HepG2 (cell line): ENCODE data around the gene ALMS1. TPM values are rescaled to one million over a fixed set of nuclear protein-coding genes. Genes with fewer than 3 reads are reported as not detected.

Experiments
- CC2D1A ChIP-seq: sonication (generic); formaldehyde crosslinking; IDR thresholded peaks from 2 replicates; pipeline ENCODE4 v1.8.1; 2023; ENCODE audit warnings: mild to moderate bottlenecking, missing genetic modification reagents
- DPF2 ChIP-seq: sonication (generic); formaldehyde crosslinking; IDR thresholded peaks from 2 replicates; pipeline ENCODE4 v1.4.0; 2020; ENCODE audit warnings: mild to moderate bottlenecking, low read depth, missing genetic modification reagents, borderline replicate concordance
- REPIN1 ChIP-seq: sonication (generic); formaldehyde crosslinking; IDR thresholded peaks from 2 replicates; pipeline ENCODE4 v1.8.0; 2022; ENCODE audit warnings: missing genetic modification reagents, low read depth, mild to moderate bottlenecking, borderline replicate concordance
- RORA ChIP-seq: sonication (generic); formaldehyde crosslinking; IDR thresholded peaks from 2 replicates; pipeline ENCODE4 v1.5.0; 2020; ENCODE audit warnings: mild to moderate bottlenecking, missing genetic modification reagents, moderate library complexity
- SNRNP70 ChIP-seq: fragments of 200-400 bp; formaldehyde crosslinking; IDR thresholded peaks from 2 replicates; pipeline ENCODE4 v1.6.1; 2017; ENCODE audit warnings: mild to moderate bottlenecking, low read depth, low read length, moderate library complexity
- TBX2 ChIP-seq: sonication (generic); formaldehyde crosslinking; IDR thresholded peaks from 2 replicates; pipeline ENCODE4 v1.5.0; 2020; ENCODE audit warnings: missing genetic modification reagents, mild to moderate bottlenecking, borderline replicate concordance
- WIZ ChIP-seq: sonication (generic); formaldehyde crosslinking; IDR thresholded peaks from 2 replicates; pipeline ENCODE4 v1.5.1; 2020; ENCODE audit warnings: mild to moderate bottlenecking, missing genetic modification reagents
- ZBTB42 ChIP-seq: sonication (generic); formaldehyde crosslinking; IDR thresholded peaks from 2 replicates; pipeline ENCODE4 v1.5.0; 2020; ENCODE audit warnings: mild to moderate bottlenecking, missing genetic modification reagents
- ZNF510 ChIP-seq: sonication (generic); formaldehyde crosslinking; IDR thresholded peaks from 2 replicates; pipeline ENCODE4 v1.4.0; 2020; ENCODE audit warnings: low read depth, mild to moderate bottlenecking, missing genetic modification reagents
- ZNF530 ChIP-seq: sonication (generic); formaldehyde crosslinking; IDR thresholded peaks from 2 replicates; pipeline ENCODE4 v1.5.0; 2020; ENCODE audit warnings: low read depth, mild to moderate bottlenecking, missing genetic modification reagents
- ZNF552 ChIP-seq: sonication (generic); formaldehyde crosslinking; IDR thresholded peaks from 2 replicates; pipeline ENCODE4 v1.9.0; 2022; ENCODE audit warnings: missing genetic modification reagents, mild to moderate bottlenecking, borderline replicate concordance
- ZNF563 ChIP-seq: sonication (generic); formaldehyde crosslinking; IDR thresholded peaks from 2 replicates; pipeline ENCODE4 v1.8.0; 2022; ENCODE audit warnings: mild to moderate bottlenecking, moderate library complexity, missing genetic modification reagents
- ZNF879 ChIP-seq: sonication (generic); formaldehyde crosslinking; IDR thresholded peaks from 2 replicates; pipeline ENCODE4 v1.8.1; 2023; ENCODE audit warnings: missing genetic modification reagents
- polyA plus RNA-seq, 8 experiments: library from polyadenylated mRNA; depleted of rRNA in 3 of 8; stranded (reverse) in 7 of 8; unstranded in 1 of 8; fragments of >200 nt; fragmentation: Illumina TruSeq in 4 of 8; extraction: Trizol in 4 of 8; gene quantifications; 2 replicates each; pipeline versions ENCODE4 v1.2.1 to v1.2.3, GENCODE V29; 2011 to 2016; ENCODE audit warnings: low read depth in 4 of 8, missing spikeins in 1 of 8, mixed read lengths in 1 of 8; ENCODE audit not compliant: insufficient read depth in 1 of 8
- total RNA-seq, 5 experiments: library from RNA; depleted of rRNA; stranded (reverse); fragments of >200 nt; fragmentation: Illumina TruSeq; extraction: Trizol; gene quantifications; 2 replicates each; pipeline ENCODE4 v1.2.3, GENCODE V29; 2016; ENCODE audit warnings: low read depth in 1 of 5
- TF ChIP-seq, protein P1 (sequence below): sonication (generic); formaldehyde crosslinking; IDR thresholded peaks from 2 replicates; pipeline ENCODE4 v1.5.0; 2020; ENCODE audit warnings: mild to moderate bottlenecking, low read depth, missing genetic modification reagents, borderline replicate concordance
- TF ChIP-seq, protein P2 (sequence below): sonication (generic); formaldehyde crosslinking; IDR thresholded peaks from 2 replicates; pipeline ENCODE4 v1.4.0; 2020; ENCODE audit warnings: mild to moderate bottlenecking, missing genetic modification reagents
- TF ChIP-seq, protein P3 (sequence below), 2 experiments: sonication (generic) in 1 of 2; formaldehyde crosslinking in 1 of 2; IDR thresholded peaks; 2 replicates each; pipeline versions ENCODE4 v1.4.0 to v1.6.1; 2018 to 2020; ENCODE audit warnings: missing genetic modification reagents in 2 of 2, borderline replicate concordance in 1 of 2, low read depth in 1 of 2, mild to moderate bottlenecking in 1 of 2, missing biosample characterization in 1 of 2
- TF ChIP-seq, protein P4 (sequence below): sonication (generic); formaldehyde crosslinking; IDR thresholded peaks from 2 replicates; pipeline ENCODE4 v1.4.0; 2020; ENCODE audit warnings: missing genetic modification reagents, borderline replicate concordance
- TF ChIP-seq, protein P5 (sequence below): sonication (generic); formaldehyde crosslinking; IDR thresholded peaks from 2 replicates; pipeline ENCODE4 v1.4.0; 2020; ENCODE audit warnings: mild to moderate bottlenecking, missing genetic modification reagents
- TF ChIP-seq, protein P6 (sequence below): sonication (generic); formaldehyde crosslinking; IDR thresholded peaks from 2 replicates; pipeline ENCODE4 v1.5.1; 2020; ENCODE audit warnings: missing genetic modification reagents, mild to moderate bottlenecking, borderline replicate concordance

ALMS1 gene
- total and polyA plus RNA-seq, 2 of the 13 experiments (the other 11 are each of a cell fraction or from before 2014, with no cell fraction given): 12.9 to 21.2 TPM

DNA sequence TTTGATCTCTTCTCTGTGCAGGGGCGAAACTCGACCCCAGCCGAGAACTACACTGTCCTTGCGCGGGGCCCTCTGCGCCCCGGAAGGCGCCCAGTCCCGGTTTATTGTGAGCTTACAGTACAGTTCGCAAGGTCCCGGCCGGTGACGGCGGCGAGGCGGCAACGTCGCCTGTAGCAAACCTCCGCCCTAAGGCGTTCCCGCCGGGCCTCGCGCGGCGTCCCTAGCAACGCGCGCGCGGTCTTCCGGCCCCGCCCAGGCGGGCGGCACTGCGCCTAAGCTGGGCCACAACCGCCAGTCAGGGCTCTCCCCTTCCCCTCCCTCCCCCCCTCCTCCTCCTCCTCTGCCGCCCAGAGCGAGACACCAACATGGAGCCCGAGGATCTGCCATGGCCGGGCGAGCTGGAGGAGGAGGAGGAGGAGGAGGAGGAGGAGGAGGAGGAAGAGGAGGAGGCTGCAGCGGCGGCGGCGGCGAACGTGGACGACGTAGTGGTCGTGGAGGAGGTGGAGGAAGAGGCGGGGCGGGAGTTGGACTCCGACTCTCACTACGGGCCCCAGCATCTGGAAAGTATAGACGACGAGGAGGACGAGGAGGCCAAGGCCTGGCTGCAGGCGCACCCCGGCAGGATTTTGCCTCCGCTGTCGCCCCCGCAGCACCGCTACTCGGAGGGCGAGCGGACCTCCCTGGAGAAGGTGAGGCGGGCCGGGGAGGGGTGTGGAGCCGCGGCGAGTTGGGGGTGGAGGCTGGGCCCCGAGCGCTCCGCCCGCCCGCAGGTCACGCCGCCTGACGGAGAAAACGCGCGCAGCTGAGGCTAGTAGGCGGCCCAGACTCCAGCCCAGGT, at the start of gene ALMS1 (continued):
- TF ChIP-seq DPF2 (CRISPR knock-in tag) (no peak), CC2D1A (CRISPR knock-in tag) (no peak), TBX2 (no peak), ZNF879 (0 out of 2 replicates have a peak, but pooled peaks have one; percentile 45), SNRNP70 (no peak), ZNF530 (CRISPR knock-in tag) (no peak; the same call in 1 of the 2 replicates), ZBTB42 (CRISPR knock-in tag) (peak; percentile 53; the same call in 1 of the 2 replicates), ZNF552 (CRISPR knock-in tag) (no peak), WIZ (0 out of 2 replicates have a peak, but pooled peaks have one; percentile 81), RORA (no peak), ZNF510 (CRISPR knock-in tag) (peak; percentile 83), REPIN1 (CRISPR knock-in tag) (peak; percentile 39; the same call in 1 of the 2 replicates), ZNF563 (CRISPR knock-in tag) (peak; percentile 94)
- TF ChIP-seq, protein P1, sequence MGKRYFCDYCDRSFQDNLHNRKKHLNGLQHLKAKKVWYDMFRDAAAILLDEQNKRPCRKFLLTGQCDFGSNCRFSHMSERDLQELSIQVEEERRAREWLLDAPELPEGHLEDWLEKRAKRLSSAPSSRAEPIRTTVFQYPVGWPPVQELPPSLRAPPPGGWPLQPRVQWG (CRISPR knock-in tag): no peak
- TF ChIP-seq, protein P2, sequence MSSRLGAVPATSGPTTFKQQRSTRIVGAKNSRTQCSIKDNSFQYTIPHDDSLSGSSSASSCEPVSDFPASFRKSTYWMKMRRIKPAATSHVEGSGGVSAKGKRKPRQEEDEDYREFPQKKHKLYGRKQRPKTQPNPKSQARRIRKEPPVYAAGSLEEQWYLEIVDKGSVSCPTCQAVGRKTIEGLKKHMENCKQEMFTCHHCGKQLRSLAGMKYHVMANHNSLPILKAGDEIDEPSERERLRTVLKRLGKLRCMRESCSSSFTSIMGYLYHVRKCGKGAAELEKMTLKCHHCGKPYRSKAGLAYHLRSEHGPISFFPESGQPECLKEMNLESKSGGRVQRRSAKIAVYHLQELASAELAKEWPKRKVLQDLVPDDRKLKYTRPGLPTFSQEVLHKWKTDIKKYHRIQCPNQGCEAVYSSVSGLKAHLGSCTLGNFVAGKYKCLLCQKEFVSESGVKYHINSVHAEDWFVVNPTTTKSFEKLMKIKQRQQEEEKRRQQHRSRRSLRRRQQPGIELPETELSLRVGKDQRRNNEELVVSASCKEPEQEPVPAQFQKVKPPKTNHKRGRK (CRISPR knock-in tag): 0 out of 2 replicates have a peak, but pooled peaks have one; percentile 16
- TF ChIP-seq, protein P3, sequence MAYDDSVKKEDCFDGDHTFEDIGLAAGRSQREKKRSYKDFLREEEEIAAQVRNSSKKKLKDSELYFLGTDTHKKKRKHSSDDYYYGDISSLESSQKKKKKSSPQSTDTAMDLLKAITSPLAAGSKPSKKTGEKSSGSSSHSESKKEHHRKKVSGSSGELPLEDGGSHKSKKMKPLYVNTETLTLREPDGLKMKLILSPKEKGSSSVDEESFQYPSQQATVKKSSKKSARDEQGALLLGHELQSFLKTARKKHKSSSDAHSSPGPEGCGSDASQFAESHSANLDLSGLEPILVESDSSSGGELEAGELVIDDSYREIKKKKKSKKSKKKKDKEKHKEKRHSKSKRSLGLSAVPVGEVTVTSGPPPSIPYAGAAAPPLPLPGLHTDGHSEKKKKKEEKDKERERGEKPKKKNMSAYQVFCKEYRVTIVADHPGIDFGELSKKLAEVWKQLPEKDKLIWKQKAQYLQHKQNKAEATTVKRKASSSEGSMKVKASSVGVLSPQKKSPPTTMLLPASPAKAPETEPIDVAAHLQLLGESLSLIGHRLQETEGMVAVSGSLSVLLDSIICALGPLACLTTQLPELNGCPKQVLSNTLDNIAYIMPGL (CRISPR knock-in tag; IDR thresholded peaks at IDR 0.05; ENCODE audit: borderline replicate concordance in 1 of 2, low read depth in 1 of 2): peak; percentile 71 to 86
- TF ChIP-seq, protein P4, sequence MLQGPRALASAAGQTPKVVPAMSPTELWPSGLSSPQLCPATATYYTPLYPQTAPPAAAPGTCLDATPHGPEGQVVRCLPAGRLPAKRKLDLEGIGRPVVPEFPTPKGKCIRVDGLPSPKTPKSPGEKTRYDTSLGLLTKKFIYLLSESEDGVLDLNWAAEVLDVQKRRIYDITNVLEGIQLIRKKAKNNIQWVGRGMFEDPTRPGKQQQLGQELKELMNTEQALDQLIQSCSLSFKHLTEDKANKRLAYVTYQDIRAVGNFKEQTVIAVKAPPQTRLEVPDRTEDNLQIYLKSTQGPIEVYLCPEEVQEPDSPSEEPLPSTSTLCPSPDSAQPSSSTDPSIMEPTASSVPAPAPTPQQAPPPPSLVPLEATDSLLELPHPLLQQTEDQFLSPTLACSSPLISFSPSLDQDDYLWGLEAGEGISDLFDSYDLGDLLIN (CRISPR knock-in tag): 0 out of 2 replicates have a peak, but pooled peaks have one; percentile 57
- TF ChIP-seq, protein P5, sequence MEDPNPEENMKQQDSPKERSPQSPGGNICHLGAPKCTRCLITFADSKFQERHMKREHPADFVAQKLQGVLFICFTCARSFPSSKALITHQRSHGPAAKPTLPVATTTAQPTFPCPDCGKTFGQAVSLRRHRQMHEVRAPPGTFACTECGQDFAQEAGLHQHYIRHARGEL: no peak
- TF ChIP-seq, protein P6, sequence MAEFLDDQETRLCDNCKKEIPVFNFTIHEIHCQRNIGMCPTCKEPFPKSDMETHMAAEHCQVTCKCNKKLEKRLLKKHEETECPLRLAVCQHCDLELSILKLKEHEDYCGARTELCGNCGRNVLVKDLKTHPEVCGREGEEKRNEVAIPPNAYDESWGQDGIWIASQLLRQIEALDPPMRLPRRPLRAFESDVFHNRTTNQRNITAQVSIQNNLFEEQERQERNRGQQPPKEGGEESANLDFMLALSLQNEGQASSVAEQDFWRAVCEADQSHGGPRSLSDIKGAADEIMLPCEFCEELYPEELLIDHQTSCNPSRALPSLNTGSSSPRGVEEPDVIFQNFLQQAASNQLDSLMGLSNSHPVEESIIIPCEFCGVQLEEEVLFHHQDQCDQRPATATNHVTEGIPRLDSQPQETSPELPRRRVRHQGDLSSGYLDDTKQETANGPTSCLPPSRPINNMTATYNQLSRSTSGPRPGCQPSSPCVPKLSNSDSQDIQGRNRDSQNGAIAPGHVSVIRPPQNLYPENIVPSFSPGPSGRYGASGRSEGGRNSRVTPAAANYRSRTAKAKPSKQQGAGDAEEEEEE (CRISPR knock-in tag): 0 out of 2 replicates have a peak, but pooled peaks have one; percentile 65
